GM23248 (cell line): ENCODE results near the gene PTPN1.

Source experiments
- EZH2 ChIP-seq: fragments of 200-600 bp; sonication (generic); IDR thresholded peaks from 2 replicates; pipeline ENCODE4 v1.6.1; 2018; ENCODE audit warnings: antibody characterized with exemption, mild to moderate bottlenecking; ENCODE audit not compliant: insufficient read depth, poor library complexity, severe bottlenecking
- EZH2phosphoT487 ChIP-seq: fragments of 200-600 bp; sonication (generic); IDR thresholded peaks from 2 replicates; pipeline ENCODE4 v1.6.1; 2018; ENCODE audit warnings: antibody characterized with exemption, moderate library complexity, mild to moderate bottlenecking, low read depth; ENCODE audit not compliant: insufficient read depth

DNA sequence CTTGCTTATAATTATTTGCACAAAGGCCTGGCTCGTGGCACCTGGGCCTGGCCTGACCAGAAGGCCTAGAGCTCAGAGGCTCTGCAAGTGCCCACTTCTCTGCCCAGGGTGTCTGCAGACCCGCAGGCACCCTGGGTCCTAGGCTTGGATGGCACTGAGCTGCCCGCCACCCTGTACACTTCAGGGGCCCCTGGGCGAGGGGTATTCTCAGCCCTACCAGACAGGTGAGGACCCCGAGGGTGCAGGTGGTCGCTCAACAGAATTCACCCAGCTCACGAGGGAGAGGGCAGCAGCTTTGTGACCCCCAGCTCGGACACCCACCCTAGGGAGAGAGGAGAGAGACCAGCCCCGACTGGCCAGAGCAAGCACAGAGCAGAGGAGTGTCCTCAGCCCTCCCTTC is 97.3 kb downstream of the PTPN1 start:
- TF ChIP-seq EZH2 (no peak), EZH2phosphoT487 (no peak)
